HG03280 (cell line): Measurements from ENCODE around the gene DDX42.
"Not testable (repeated sequence)": the region's sequence is repeated elsewhere in the genome, so short reads cannot be mapped to it uniquely, and the experiment has no call there.

ENCODE experiments used
- ATAC-seq: cut with Tn5 transposase; IDR thresholded peaks from one replicate; pipeline ENCODE4 v1.9.1; 2021; ENCODE audit warnings: mild to moderate bottlenecking, moderate library complexity; ENCODE audit not compliant: unreplicated experiment

The DDX42 gene

GRCh38 chr17:63774969-63775265 lies 947 bp downstream of the DDX42 start:
- no peak for ATAC-seq

GRCh38 chr17:63775420-63775819 lies 1.4 kb downstream of the DDX42 start:
- no peak for ATAC-seq

- ATAC-seq = no peak
These were observed 6.5 kb downstream of the DDX42 start for GRCh38 chr17:63780507-63780906.

GRCh38 chr17:63780928-63781327 lies 7.0 kb downstream of the DDX42 start:
- no peak for ATAC-seq

- ATAC-seq = no peak
These were observed 9.6 kb downstream of the DDX42 start for GRCh38 chr17:63783522-63783921.

GRCh38 chr17:63785556-63785955 lies 11.6 kb downstream of the DDX42 start:
- ATAC-seq = no peak

- no peak for ATAC-seq
These were observed 12.1 kb downstream of the DDX42 start for GRCh38 chr17:63786117-63786516.

- ATAC-seq = no peak
These were observed 13.2 kb downstream of the DDX42 start for GRCh38 chr17:63786971-63787711.

GRCh38 chr17:63790057-63790456 lies 16.1 kb downstream of the DDX42 start:
- ATAC-seq = no peak

GRCh38 chr17:63792055-63792729 lies 18.2 kb downstream of the DDX42 start:
- ATAC-seq = no peak

GRCh38 chr17:63796375-63796774 lies 22.4 kb downstream of the DDX42 start:
- ATAC-seq = not testable (repeated sequence)

GRCh38 chr17:63798572-63799106 lies 24.7 kb downstream of the DDX42 start:
- no peak for ATAC-seq

GRCh38 chr17:63800783-63801182 lies 26.8 kb downstream of the DDX42 start:
- no peak for ATAC-seq

- no peak for ATAC-seq
These were observed 30.4 kb downstream of the DDX42 start for GRCh38 chr17:63804328-63804727.

GRCh38 chr17:63805591-63805990 lies 31.6 kb downstream of the DDX42 start:
- ATAC-seq = no peak

GRCh38 chr17:63809970-63810369 lies 36.0 kb downstream of the DDX42 start:
- ATAC-seq = no peak

GRCh38 chr17:63816123-63816522 lies 42.2 kb downstream of the DDX42 start:
- ATAC-seq = no peak

GRCh38 chr17:63816669-63817068 lies 42.7 kb downstream of the DDX42 start:
- ATAC-seq = no peak

- ATAC-seq = no peak
These were observed 43.9 kb downstream of the DDX42 start for GRCh38 chr17:63817736-63818385.

GRCh38 chr17:63819131-63819530 lies 45.2 kb downstream of the DDX42 start:
- no peak for ATAC-seq

GRCh38 chr17:63819585-63820537 lies 45.9 kb downstream of the DDX42 start:
- no peak for ATAC-seq
